HG02973 (cell line): ENCODE results near the gene APOBEC3F.
"Not testable (repeated sequence)": the region's sequence is repeated elsewhere in the genome, so short reads cannot be mapped to it uniquely, and the experiment has no call there.

ENCODE experiments used
- ATAC-seq: cut with Tn5 transposase; IDR thresholded peaks from one replicate; pipeline ENCODE4 v1.9.1; 2021; ENCODE audit warnings: moderate library complexity; ENCODE audit not compliant: unreplicated experiment

Gene APOBEC3F

GRCh38 chr22:39040538-39041296 lies at the start of gene APOBEC3F:
TSS of gene APOBEC3F (plus strand) at chr22:39040864. CDS start at chr22:39040961, 97 bp downstream.
- ATAC-seq = peak; percentile 82

- ATAC-seq = not testable (repeated sequence)
These were observed 47.7 kb upstream of the APOBEC3F start for GRCh38 chr22:38992871-38993371.

- ATAC-seq = no peak
These were observed 44.6 kb upstream of the APOBEC3F start for GRCh38 chr22:38996105-38996504.

GRCh38 chr22:38997518-38997917 lies 43.1 kb upstream of the APOBEC3F start:
- no peak for ATAC-seq

GRCh38 chr22:39003165-39003638 lies 37.5 kb upstream of the APOBEC3F start:
- ATAC-seq = peak; percentile 56

GRCh38 chr22:39007177-39007576 lies 33.5 kb upstream of the APOBEC3F start:
- no peak for ATAC-seq

GRCh38 chr22:39008271-39008850 lies 32.3 kb upstream of the APOBEC3F start:
- not testable (repeated sequence) for ATAC-seq

- no peak for ATAC-seq
These were observed 29.7 kb upstream of the APOBEC3F start for GRCh38 chr22:39010946-39011345.

- no peak for ATAC-seq
These were observed 27.8 kb upstream of the APOBEC3F start for GRCh38 chr22:39012533-39013511.

GRCh38 chr22:39013561-39013941 lies 27.1 kb upstream of the APOBEC3F start:
- ATAC-seq = not testable (repeated sequence)

GRCh38 chr22:39013942-39014722 lies 26.5 kb upstream of the APOBEC3F start, which contains the start of gene APOBEC3C:
TSS of gene APOBEC3C (plus strand) at chr22:39014257. CDS start at chr22:39014363, 106 bp downstream.
- peak; percentile 67 for ATAC-seq

GRCh38 chr22:39014723-39015121 lies 25.9 kb upstream of the APOBEC3F start:
- ATAC-seq = not testable (repeated sequence)

- ATAC-seq = no peak
These were observed 24.1 kb upstream of the APOBEC3F start for GRCh38 chr22:39016592-39016991.

GRCh38 chr22:39017596-39018365 lies 22.9 kb upstream of the APOBEC3F start:
- no peak for ATAC-seq

GRCh38 chr22:39020021-39020651 lies 20.5 kb upstream of the APOBEC3F start:
- ATAC-seq = peak; percentile 13

GRCh38 chr22:39021552-39022250 lies 19.0 kb upstream of the APOBEC3F start:
- no peak for ATAC-seq

GRCh38 chr22:39024519-39025308 lies 15.9 kb upstream of the APOBEC3F start:
- no peak for ATAC-seq
